Hematopoietic multipotent progenitor cell treated with erythropoietin and hydrocortisone succinate and interleukin-3 and kit ligand, for 4 days (in vitro differentiated cells): ENCODE results near the gene LINS1.
A peak's percentile ranks its signal among the peaks of the same experiment; 100 is the strongest.
"Not testable (repeated sequence)": the region's sequence is repeated elsewhere in the genome, so short reads cannot be mapped to it uniquely, and the experiment has no call there.

Source experiments
- DNase-seq: peaks from one replicate; pipeline ENCODE4 v3.0.0-alpha.2; 2015

The LINS1 gene

DNA sequence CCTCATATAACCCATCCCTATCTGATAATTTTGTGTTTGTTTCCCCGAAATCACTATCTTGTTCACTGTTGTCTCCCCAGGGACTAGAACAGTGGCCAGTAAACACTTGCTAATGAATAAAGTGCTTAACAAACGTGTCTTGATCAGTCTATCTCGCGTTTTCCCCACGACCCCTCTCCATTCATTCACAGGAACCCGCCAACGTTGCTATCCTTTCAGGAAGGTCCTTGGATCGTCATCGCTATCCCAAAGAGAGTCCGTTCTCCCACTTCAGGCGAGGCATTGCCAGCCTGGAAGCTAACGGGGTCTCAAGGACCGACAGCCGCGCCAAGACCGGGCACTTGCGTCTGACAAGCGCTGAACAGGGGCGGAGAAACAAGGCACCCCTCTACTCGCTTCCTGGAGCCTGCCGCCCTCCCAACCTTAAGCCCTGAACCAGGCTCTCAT, 344 bp downstream of the LINS1 start:
- no peak for DNase-seq

DNA sequence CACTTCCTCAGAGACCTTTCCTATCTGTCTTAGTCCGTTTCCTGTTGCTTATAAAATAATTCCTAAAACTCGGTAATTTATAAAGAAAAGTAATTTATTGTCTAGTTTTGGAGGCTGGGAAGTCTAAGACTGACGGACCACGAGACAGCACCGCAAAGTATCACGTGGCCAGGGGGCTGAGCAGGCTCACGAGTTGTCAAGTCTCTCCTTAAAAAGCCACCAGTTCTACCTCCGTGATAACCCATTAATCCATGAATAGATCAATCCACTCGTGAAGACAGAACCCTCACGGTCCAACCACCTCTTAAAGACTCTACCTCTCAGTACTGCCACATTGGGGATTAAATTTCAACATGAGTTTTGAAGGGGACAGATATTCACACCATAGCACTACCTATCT, 821 bp downstream of the LINS1 start:
- DNase-seq: peak; percentile 73

DNA sequence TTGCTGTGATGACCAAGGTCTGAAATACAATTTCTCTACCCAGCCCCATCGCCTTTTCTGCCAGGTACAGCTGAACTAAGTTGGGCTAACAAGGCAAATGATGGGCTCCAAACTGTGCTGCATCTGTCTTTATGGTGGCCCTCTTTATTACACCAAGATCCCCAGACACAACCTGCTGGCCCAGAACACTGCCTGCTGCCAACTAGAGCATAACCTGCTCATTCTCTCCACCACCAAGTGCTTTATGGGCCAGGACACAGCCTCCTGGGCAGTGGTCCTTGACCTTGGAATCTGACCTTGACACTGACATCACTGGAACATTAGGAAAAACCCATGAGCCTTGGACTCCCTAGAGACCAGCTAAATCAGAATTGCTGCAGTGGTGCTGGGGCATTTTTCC, 3.3 kb downstream of the LINS1 start:
- no peak for DNase-seq

GRCh38 chr15:100597862-100598261, 4.1 kb downstream of the LINS1 start:
- DNase-seq: no peak

GRCh38 chr15:100596792-100597191, 5.2 kb downstream of the LINS1 start:
- peak; percentile 91 for DNase-seq

DNA sequence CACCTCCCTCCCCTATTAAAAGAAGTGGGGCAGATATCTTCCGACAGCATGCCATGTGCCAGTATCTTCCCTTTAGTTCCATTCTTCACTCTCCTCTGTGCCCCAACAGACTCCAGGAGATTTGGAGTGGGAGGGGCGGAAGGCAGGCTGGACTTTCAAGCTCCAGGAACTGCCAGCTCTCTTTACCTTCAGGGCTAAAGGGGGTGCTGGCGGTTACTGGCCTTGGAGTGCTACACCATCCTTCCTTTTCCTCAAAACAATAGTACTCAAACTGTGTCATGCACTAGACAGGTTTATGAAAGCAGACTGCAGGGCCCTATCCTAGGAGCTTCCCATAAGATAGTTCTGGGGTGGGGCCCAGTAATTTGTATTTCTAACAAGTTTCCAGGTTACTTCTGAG, 6.0 kb downstream of the LINS1 start:
- DNase-seq: peak; percentile 6

DNA sequence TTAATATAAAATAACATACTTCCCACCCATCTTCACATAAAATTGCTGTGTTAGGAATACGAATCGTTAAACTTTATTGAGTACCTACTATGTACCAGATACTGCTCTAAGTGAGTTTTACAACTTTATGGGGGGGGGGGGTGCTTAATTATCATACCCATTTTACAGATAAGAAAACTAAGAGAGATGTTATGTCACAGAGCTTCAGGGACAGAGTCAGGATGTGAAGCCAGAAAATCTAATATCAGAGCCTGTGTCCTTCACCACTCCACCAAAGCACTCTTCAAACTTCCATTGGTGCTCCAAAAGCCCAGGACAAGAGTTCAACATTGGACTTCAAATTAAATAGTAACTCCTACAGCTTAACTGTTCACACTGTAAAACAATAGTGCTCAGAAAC, 8.6 kb downstream of the LINS1 start:
- DNase-seq: no peak

DNA sequence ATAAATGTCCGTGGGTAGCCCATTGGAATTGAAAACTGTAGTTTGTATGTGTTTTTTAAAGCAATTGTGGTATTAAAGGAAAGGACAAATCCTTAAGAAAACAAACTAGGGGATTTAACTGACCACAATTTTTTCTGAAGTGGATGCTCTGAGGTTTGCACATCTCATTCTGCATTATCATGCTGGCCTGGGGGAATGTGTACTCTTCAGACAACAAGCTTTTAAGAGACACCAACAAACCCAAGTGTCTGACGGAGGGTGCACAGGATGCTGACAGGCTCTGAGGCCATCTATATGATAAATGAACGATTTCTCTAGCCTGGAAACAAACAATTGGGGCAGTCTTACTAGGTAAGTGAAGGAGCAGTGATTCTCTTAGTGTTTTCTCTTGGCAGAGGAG, 9.1 kb downstream of the LINS1 start:
- no peak for DNase-seq

- DNase-seq: no peak
Measured at GRCh38 chr15:100591835-100592234, 10.1 kb downstream of the LINS1 start.

DNA sequence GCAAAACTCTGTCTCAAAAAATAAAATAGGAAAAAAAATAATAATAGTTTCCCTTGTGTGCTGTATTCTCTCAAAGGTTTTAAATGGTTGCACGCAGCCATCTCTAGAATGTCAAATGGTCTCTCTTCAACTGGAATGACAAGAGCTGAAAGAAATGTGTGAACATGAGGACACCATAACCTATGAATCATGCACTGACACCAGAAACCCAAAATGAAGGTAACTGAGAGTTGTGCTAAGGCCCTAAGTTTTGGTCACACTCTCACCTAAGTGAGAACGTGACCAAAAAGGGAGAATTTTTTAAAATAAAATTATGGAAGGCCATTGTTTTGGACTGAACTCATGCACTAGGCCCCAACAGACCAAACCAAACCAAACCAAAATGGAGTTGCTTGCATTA, 10.8 kb downstream of the LINS1 start:
- not testable (repeated sequence) for DNase-seq

DNA sequence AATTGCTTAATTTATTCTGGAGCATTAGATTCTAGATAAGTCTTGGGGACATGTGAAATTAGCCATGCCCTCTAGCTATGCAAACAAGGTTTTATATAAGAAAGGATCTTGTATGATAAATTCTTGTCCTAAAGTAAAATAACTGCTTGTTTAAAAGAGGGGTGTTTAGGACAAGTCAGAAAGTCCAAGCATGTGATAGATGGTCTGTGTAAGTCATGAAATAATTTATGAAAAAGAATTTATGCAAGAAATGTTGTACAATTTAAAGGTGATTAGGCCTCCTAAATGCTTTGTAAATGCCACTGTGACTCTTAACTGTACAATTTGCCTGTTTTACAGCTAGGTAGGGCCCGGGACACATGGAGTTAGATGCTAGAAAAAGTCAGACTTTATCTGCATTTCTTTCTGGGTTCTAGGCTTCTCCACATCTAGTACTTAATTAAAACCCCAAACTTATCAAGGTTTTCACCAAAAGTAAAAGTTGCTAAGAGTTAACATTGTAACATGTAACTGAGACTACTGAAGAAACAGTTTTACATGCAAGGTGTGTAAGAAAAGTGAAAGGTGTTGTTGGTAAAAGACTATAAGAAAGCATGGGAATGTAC, 13.2 kb downstream of the LINS1 start:
- DNase-seq: peak; percentile 47

GRCh38 chr15:100580414-100580813, 21.6 kb downstream of the LINS1 start:
- no peak for DNase-seq

DNA sequence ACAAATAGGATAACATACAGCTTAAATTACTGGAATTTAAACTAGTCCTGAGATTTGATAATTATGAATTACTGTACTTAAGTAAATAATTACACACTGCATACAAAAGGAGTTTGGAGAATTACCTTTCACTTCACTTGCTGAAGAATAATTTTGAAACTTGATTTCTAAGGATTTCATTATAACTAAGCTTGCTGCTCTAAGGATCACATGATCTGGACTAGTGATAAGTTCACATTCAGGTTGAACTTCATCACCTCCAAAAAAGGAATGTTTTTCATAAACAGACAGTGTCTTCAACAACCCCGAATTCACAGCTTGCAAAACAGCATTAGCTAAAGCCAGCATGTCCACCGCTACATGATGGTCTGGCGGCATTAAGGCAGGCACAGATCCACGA, 28.5 kb downstream of the LINS1 start:
- DNase-seq: no peak

GRCh38 chr15:100572362-100572983, 29.5 kb downstream of the LINS1 start:
- DNase-seq: peak; percentile 65

DNA sequence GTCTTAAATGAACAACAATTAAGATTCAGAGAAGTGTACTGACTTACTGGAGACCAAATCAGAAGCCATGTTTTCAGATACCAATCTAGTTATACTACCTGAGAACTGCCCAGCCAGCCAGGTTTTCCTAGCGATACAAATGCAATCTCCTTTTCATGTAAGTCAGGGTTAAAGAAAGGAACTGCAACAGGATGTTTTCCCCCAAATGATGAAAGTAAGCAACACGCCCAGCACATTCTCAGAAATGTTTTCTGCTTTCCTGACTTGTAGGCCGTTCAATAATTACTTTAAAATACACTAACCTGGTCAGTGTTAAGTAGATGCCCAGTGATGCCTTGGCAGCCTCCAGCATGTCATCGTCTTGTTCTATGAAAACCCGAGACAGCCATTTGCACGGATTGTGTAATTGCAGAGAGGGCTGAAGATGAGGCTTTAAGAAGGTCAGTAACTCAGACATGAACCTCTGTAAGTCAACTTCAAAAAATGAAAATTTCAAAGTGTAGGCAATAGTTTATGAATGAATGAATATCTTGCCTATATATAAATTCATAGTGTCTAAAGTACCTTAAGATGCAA, 30.3 kb downstream of the LINS1 start:
- no peak for DNase-seq

- no peak for DNase-seq
Measured at GRCh38 chr15:100570735-100571313, 31.2 kb downstream of the LINS1 start.

GRCh38 chr15:100570275-100570674, 31.7 kb downstream of the LINS1 start:
- DNase-seq: no peak

DNA sequence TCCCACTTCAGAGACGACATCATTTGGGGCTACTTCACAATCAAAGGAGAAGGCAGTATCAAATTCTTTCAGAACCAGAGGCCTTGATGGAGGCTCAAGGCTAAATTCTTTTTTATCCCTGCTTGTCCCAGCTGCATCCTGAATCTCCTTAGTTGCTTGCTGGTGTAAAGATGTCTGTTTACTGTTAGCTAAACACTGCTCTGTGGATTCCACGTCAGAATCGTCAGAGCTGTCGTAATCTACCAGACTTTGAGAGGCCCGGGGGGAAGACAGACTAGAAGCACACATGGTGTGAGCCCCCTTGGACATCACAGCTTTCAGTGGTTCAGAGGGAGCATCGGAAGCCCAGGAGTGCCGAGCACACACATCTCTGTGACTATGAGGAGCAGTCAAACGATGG, 32.6 kb downstream of the LINS1 start:
- no peak for DNase-seq

DNA sequence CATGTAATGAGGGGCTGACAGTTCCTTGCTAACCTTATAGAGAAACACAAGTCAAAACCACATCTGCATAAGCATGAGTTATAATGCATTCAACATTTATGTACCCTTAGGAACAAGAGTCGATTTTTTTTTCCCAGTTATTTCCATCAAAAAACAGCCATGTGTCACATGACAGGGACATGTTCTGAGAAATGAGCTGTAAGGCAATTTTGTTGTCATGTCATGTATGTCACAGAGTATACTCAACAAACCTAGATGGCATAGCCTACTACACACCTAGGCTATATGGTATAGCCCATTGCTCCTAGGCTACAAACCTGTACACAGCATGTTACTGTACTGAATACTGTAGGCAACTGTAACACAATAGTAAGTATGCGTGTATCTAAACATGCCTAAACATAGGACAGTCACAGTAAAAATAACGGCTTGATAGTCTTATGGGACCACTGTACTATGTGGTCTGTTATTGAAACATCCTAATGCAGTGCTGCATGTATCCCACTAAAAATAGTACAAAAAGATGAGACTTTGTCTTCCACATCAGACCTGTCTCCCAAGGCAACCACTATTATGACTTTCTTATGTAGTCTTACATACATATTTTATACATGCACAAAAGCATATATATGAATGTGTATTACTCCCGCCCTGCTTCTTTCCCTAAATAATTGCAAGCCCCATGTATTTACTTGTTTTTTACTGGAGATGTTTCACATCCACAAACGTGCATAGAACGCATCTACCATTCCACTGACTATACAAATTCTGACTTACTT, 34.9 kb downstream of the LINS1 start:
- no peak for DNase-seq

- DNase-seq: peak; percentile 8
Measured at GRCh38 chr15:100565591-100565990, 36.4 kb downstream of the LINS1 start.

DNA sequence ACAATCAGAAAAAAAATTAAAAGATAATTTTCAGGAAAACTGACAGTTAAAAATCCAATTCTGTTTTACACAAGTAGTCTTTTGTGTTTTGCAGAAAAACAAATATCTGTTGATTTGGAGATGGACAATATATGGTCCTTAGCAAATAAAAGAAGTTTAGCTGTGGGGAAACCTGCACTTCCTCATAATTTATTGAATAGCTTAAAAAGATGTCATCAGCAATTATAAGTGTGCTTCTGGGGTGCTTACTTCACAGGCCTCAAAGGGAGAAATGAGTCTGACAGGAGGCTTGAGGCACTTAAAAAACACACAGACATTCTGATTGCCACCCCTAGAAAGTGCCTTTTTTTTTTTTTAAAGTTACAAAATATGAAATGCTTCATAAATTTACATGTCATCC, 41.7 kb downstream of the LINS1 start:
- DNase-seq: peak; percentile 16

DNA sequence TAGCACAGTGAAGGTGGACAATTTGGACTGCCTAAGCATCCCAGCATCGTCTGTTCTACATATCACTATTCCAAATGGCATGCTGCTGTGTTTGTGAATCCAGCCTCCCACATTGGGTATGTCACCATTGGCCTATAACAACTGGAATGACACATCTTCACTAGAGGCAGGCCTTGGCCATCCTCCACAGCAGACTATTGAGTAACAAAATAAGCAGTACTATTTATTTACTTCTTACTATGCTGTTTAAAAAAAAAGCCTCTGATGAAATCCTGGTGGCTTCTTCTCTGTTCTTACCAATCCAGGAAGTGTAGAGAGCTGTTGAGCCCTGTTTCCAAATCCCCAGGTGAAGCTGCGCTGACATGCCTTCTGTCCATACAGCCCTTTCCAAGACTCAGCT, 42.7 kb downstream of the LINS1 start:
- peak; percentile 18 for DNase-seq

DNA sequence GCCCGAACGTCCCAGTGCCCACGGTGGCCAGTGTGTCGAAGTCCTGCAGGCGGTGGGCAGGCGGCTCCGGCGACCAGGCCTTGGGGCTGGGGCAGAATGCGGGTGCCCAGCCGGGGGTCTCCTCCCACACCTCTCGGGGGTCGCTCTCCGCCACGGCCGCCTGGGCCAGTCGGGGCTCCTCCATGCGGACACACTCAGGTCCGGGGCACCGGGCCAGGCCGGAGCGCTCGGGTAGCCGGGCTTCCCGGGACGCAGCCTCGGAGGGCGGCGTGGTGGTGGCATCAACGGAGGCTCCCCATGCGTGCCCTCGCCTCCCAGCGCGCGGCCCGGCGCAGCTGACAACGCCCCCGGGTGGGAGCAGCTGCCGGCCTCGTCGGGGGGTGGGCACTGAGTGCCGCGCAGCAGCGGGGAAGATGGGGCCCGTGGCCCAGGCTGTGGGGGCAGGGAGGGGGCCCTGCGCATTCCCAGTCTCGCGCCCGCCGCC, 43.2 kb downstream of the LINS1 start:
- no peak for DNase-seq
